PC-3 (cell line): ENCODE measurements around the gene PDLIM1.

ENCODE experiments used
- EZH2 ChIP-seq: fragments of 300-600 bp; sonication (generic); IDR thresholded peaks from one replicate; pipeline ENCODE4 v1.6.1; 2017; ENCODE audit warnings: antibody characterized with exemption, mild to moderate bottlenecking, low read length; ENCODE audit not compliant: unreplicated experiment
- TF ChIP-seq, protein P1 (sequence below): fragments of 300-600 bp; sonication (generic); conservative IDR thresholded peaks from 2 replicates; pipeline ENCODE4 v1.5.1; 2017; ENCODE audit warnings: antibody characterized with exemption, low read depth, mild to moderate bottlenecking, low read length

GRCh38 chr10:95193944-95194343, 96.9 kb downstream of the PDLIM1 start, which contains the start of gene ACSM6:
- TF ChIP-seq, protein P1, sequence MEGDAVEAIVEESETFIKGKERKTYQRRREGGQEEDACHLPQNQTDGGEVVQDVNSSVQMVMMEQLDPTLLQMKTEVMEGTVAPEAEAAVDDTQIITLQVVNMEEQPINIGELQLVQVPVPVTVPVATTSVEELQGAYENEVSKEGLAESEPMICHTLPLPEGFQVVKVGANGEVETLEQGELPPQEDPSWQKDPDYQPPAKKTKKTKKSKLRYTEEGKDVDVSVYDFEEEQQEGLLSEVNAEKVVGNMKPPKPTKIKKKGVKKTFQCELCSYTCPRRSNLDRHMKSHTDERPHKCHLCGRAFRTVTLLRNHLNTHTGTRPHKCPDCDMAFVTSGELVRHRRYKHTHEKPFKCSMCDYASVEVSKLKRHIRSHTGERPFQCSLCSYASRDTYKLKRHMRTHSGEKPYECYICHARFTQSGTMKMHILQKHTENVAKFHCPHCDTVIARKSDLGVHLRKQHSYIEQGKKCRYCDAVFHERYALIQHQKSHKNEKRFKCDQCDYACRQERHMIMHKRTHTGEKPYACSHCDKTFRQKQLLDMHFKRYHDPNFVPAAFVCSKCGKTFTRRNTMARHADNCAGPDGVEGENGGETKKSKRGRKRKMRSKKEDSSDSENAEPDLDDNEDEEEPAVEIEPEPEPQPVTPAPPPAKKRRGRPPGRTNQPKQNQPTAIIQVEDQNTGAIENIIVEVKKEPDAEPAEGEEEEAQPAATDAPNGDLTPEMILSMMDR, result no peak
- TF ChIP-seq EZH2, result no peak
